ENCODE results near the gene PPP1R3C. TPM values are rescaled to one million over a fixed set of nuclear protein-coding genes. Genes with fewer than 3 reads are reported as not detected.

The PPP1R3C gene
- total RNA-seq, 1 donor from 2014 or later = 29.5 TPM

DNA sequence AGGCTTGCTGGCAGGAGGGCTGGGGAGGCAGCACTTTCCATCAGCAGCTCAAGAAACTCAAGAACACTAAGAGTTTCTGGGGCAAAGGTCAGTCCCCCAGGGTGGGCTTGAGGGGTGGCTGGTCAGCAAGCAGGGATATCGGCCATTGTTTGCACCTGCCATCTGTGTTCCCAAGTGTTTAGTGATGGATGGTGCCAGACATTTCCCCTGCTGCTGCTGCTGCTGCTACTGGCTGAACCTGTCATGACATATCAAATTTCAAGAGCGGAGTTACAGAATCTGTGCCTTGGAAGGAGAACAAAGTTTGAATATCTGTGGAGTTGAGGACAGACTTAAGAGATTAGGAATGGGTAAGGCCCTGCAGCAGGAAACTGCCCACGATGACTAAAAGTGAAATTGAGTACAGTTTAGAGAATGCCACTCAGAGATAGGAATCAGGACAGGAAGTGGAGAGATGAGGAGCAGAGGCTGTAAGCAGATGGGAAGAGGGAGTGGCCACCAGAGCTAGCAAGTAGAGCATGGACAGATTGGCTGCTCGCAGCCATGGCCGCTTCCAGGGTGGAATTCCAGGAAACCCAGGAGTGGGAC, 39.2 kb upstream of the PPP1R3C start:
- no peaks in the 10 kb centered on the region for H3K36me3 Mint-ChIP-seq (ENCODE audit: insufficient read depth)
- H3K27me3 Mint-ChIP-seq = no peaks in the 10 kb centered on the region
- peaks cover 7% of the 10 kb centered on the region for H3K9me3 Mint-ChIP-seq (ENCODE audit: low read depth)
- H3K4me1 Mint-ChIP-seq (ENCODE audit: low read depth) = peaks cover 19% of the 10 kb centered on the region
- no peak for DNase-seq (ENCODE audit: low spot score, unreplicated experiment)
- no peak overlapping the region for H3K4me3 Mint-ChIP-seq (ENCODE audit: low read depth)
- H3K27ac Mint-ChIP-seq = peak overlapping the region; percentile 74
- TF ChIP-seq, protein P1, sequence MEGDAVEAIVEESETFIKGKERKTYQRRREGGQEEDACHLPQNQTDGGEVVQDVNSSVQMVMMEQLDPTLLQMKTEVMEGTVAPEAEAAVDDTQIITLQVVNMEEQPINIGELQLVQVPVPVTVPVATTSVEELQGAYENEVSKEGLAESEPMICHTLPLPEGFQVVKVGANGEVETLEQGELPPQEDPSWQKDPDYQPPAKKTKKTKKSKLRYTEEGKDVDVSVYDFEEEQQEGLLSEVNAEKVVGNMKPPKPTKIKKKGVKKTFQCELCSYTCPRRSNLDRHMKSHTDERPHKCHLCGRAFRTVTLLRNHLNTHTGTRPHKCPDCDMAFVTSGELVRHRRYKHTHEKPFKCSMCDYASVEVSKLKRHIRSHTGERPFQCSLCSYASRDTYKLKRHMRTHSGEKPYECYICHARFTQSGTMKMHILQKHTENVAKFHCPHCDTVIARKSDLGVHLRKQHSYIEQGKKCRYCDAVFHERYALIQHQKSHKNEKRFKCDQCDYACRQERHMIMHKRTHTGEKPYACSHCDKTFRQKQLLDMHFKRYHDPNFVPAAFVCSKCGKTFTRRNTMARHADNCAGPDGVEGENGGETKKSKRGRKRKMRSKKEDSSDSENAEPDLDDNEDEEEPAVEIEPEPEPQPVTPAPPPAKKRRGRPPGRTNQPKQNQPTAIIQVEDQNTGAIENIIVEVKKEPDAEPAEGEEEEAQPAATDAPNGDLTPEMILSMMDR (IDR thresholded peaks at IDR 0.05; ENCODE audit: unreplicated experiment) = no peak

DNA sequence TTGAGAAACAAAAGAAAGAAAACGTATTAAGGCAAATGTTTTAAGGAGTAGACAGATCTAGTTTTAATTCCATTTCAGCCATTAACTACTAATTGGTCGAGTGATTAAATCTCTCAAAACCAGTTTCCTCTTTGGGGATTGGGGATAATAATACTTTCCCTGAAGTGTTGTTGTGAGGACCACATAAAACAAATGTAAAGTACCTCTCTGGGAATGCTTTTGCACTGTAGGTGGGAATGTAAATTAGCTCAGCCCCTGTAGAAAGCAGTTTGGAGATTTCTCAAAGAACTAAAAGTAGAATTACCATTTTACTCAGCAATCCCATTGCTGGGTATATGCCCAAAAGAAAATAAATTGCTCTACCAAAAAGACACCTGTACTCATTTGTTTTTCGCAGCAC, 36.0 kb upstream of the PPP1R3C start:
- Mint-ChIP-seq H3K27ac (no peak overlapping the region), H3K9me3 (ENCODE audit: low read depth) (peaks cover 10% of the 10 kb centered on the region), H3K4me1 (ENCODE audit: low read depth) (peaks cover 12% of the 10 kb centered on the region), H3K36me3 (ENCODE audit: insufficient read depth) (no peaks in the 10 kb centered on the region), H3K4me3 (ENCODE audit: low read depth) (no peak overlapping the region), H3K27me3 (no peaks in the 10 kb centered on the region)
- DNase-seq (ENCODE audit: low spot score, unreplicated experiment) = no peak
- TF ChIP-seq, protein P1 (IDR thresholded peaks at IDR 0.05; ENCODE audit: unreplicated experiment) = no peak

DNA sequence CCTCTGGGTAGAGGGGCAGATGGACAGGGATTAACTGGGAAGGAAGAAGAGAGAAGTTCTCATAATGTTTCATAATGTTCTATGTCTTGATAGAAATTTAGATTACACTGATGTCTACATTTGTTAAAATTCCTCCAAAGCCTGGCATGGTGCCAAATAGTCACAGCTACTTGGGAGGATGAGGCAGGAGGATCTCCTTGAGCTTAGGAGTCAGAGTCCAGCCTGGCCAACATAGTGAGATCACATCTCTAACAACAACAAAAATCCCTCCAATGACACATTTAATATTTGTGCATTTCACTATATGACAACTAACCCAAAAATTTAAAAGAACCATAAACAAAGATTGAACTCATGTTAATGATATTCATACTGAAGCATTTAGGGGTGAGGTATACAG, 33.0 kb upstream of the PPP1R3C start:
- TF ChIP-seq, protein P1 (IDR thresholded peaks at IDR 0.05; ENCODE audit: unreplicated experiment) = no peak
- H3K9me3 Mint-ChIP-seq (ENCODE audit: low read depth) = peaks cover 10% of the 10 kb centered on the region
- H3K27ac Mint-ChIP-seq = no peak overlapping the region
- H3K4me3 Mint-ChIP-seq (ENCODE audit: low read depth) = no peak overlapping the region
- H3K27me3 Mint-ChIP-seq = no peaks in the 10 kb centered on the region
- H3K4me1 Mint-ChIP-seq (ENCODE audit: low read depth) = peaks cover 1% of the 10 kb centered on the region
- H3K36me3 Mint-ChIP-seq (ENCODE audit: insufficient read depth) = no peaks in the 10 kb centered on the region
- DNase-seq (ENCODE audit: low spot score, unreplicated experiment) = no peak

DNA sequence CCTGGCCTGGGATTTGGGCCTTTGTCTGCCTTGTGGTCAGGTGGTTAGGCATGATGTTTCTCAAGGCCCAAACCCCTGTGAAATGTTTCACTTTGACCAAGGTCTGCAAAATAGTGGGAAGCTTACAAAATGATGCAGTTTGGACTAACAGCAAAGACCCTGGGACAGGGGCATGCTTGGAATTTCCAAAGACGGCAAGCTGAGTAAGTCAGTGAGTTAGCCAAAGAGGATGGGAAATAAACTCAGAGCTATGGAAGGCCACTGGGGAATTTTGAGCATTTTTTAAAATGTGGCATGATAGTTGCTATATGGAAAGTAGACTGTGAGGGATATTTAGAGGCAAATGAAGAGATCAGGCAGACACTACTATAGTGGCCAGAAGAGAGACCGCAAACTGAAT, 31.6 kb upstream of the PPP1R3C start:
- peaks cover 7% of the 10 kb centered on the region for H3K4me1 Mint-ChIP-seq (ENCODE audit: low read depth)
- no peaks in the 10 kb centered on the region for H3K27me3 Mint-ChIP-seq
- H3K9me3 Mint-ChIP-seq (ENCODE audit: low read depth) = peaks cover 10% of the 10 kb centered on the region
- DNase-seq (ENCODE audit: low spot score, unreplicated experiment) = no peak
- no peak overlapping the region for H3K4me3 Mint-ChIP-seq (ENCODE audit: low read depth)
- no peak overlapping the region for H3K27ac Mint-ChIP-seq
- TF ChIP-seq, protein P1 (IDR thresholded peaks at IDR 0.05; ENCODE audit: unreplicated experiment) = no peak
- no peaks in the 10 kb centered on the region for H3K36me3 Mint-ChIP-seq (ENCODE audit: insufficient read depth)

DNA sequence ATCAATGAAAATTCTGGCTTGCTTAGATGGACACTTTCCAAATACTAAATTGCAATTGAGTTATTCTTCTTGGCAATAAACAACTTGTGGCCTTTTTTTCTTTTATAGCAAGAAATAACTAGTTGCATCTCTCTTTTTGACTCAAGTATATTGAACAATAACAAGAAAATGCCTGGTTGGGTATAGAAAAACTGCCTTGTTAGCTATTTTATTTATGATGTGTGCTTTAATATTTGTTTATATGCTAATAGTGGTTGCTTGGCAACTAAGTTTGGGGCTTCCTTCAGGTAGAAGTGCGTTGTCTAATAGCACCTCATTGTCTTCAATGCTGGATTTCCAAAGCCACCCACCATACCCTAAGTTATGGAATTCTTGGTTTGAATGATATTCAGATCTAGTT, 30.1 kb upstream of the PPP1R3C start:
- Mint-ChIP-seq H3K27me3 (no peaks in the 10 kb centered on the region), H3K27ac (no peak overlapping the region), H3K36me3 (ENCODE audit: insufficient read depth) (peaks cover 2% of the 10 kb centered on the region), H3K9me3 (ENCODE audit: low read depth) (peaks cover 12% of the 10 kb centered on the region), H3K4me1 (ENCODE audit: low read depth) (peaks cover 7% of the 10 kb centered on the region), H3K4me3 (ENCODE audit: low read depth) (no peak overlapping the region)
- TF ChIP-seq, protein P1 (IDR thresholded peaks at IDR 0.05; ENCODE audit: unreplicated experiment) = no peak
- DNase-seq (ENCODE audit: low spot score, unreplicated experiment) = no peak

All from progenitor cell of endocrine pancreas (in vitro differentiated cells).